ENCODE measurements around the gene PDE6A.
"Not testable (repeated sequence)": the region's sequence is repeated elsewhere in the genome, so short reads cannot be mapped to it uniquely, and the experiment has no call there.

Gene PDE6A

GRCh38 chr5:149879593-149879992 is 65.0 kb downstream of the PDE6A start:
- H3K4me3 ChIP-seq (ENCODE audit: low read depth, low read length); H3K4me1 ChIP-seq (ENCODE audit: control insufficient read depth, insufficient read depth, low read length); H3K36me3 ChIP-seq (ENCODE audit: control insufficient read depth in 2 of 2, insufficient read depth in 1 of 2, low read length in 2 of 2); POLR2A ChIA-PET; H3K27ac ChIP-seq (ENCODE audit: extremely low read depth, low read depth, low read length); H3K9me3 ChIP-seq (ENCODE audit: control insufficient read depth, insufficient read depth, low read depth, low read length): not testable (repeated sequence)
- peak; percentile 81 for TF ChIP-seq ZNF146 (tag by site-specific recombination; IDR thresholded peaks at IDR 0.05)
- CTCF ChIA-PET = interaction anchor here (0.5 to 1.7 kb wide), 4 partner anchors 26 to 250 kb away, joined by 3 to 7 read pairs (median 4); no protein-coding TSS in a partner anchor

- CTCF ChIA-PET = interaction anchor here (0.9 to 1.7 kb wide), 2 partner anchors 25 to 44 kb away, joined by 4 to 7 read pairs; no protein-coding TSS in a partner anchor
Measured at GRCh38 chr5:149878371-149878770, 66.2 kb downstream of the PDE6A start.

GRCh38 chr5:149873896-149874295 is 70.7 kb downstream of the PDE6A start:
- Histone ChIP-seq H3K9me3 (ENCODE audit: control insufficient read depth, insufficient read depth, low read depth, low read length) (no peaks in the 10 kb centered on the region), H3K4me3 (ENCODE audit: low read depth, low read length) (no peak overlapping the region), H3K4me1 (ENCODE audit: control insufficient read depth, insufficient read depth, low read length) (no peaks in the 10 kb centered on the region), H3K27ac (ENCODE audit: extremely low read depth, low read depth, low read length) (no peak overlapping the region), H3K36me3 (ENCODE audit: control insufficient read depth in 2 of 2, insufficient read depth in 1 of 2, low read length in 2 of 2) (no peaks in the 10 kb centered on the region)
- TF ChIP-seq ZBTB48 (tag by site-specific recombination; IDR thresholded peaks at IDR 0.05) = no peak
- no peak for TF ChIP-seq ZNF548 (tag by site-specific recombination; IDR thresholded peaks at IDR 0.05)
- no peak for TF ChIP-seq ZSCAN16 (tag by site-specific recombination; IDR thresholded peaks at IDR 0.05)
- no peak for TF ChIP-seq ZNF324 (tag by site-specific recombination; IDR thresholded peaks at IDR 0.05)
- TF ChIP-seq ZNF843 (tag by site-specific recombination; IDR thresholded peaks at IDR 0.05) = no peak
- TF ChIP-seq ZNF624 (tag by site-specific recombination; IDR thresholded peaks at IDR 0.05) = no peak
- TF ChIP-seq AEBP2 (tag by site-specific recombination; IDR thresholded peaks at IDR 0.05; ENCODE audit: borderline replicate concordance) = no peak
- no peak for TF ChIP-seq ZNF391 (tag by site-specific recombination; IDR thresholded peaks at IDR 0.05; ENCODE audit: borderline replicate concordance, low read depth)
- TF ChIP-seq PRDM6 (tag by site-specific recombination; IDR thresholded peaks at IDR 0.05) = no peak
- CTCF ChIA-PET = interaction anchor here (0.8 to 1.5 kb wide), 4 partner anchors 21 to 237 kb away, joined by 3 to 10 read pairs (median 6); no protein-coding TSS in a partner anchor
- POLR2A ChIA-PET = interaction anchor here (1.1 kb wide), 1 partner anchor 86 kb away, joined by 5 read pairs; the partner anchor contains the start of gene SLC26A2

More at GRCh38 chr5:149878371-149878770, 66.2 kb downstream of the PDE6A start:
- TF ChIP-seq ZNF211 (tag by site-specific recombination; IDR thresholded peaks at IDR 0.05; ENCODE audit: low read depth) = no peak
- TF ChIP-seq ZNF626 (tag by site-specific recombination; IDR thresholded peaks at IDR 0.05) = no peak
- no peak for TF ChIP-seq ZBTB1 (tag by site-specific recombination; IDR thresholded peaks at IDR 0.05)
- TF ChIP-seq ZNF830 (tag by site-specific recombination; IDR thresholded peaks at IDR 0.05; ENCODE audit: low read depth) = no peak
- TF ChIP-seq ATF2 (tag by site-specific recombination; IDR thresholded peaks at IDR 0.05; ENCODE audit: low read depth) = no peak
- no peak for TF ChIP-seq ZNF302 (tag by site-specific recombination; IDR thresholded peaks at IDR 0.05; ENCODE audit: low read depth)
- TF ChIP-seq ZBTB17 (tag by site-specific recombination; IDR thresholded peaks at IDR 0.05) = peak; percentile 43; the same call in 1 of the 2 replicates
- H3K4me3 ChIP-seq (ENCODE audit: low read depth, low read length) = no peak overlapping the region
- no peaks in the 10 kb centered on the region for H3K36me3 ChIP-seq (ENCODE audit: control insufficient read depth in 2 of 2, insufficient read depth in 1 of 2, low read length in 2 of 2)
- H3K9me3 ChIP-seq (ENCODE audit: control insufficient read depth, insufficient read depth, low read depth, low read length) = no peaks in the 10 kb centered on the region
- no peaks in the 10 kb centered on the region for H3K4me1 ChIP-seq (ENCODE audit: control insufficient read depth, insufficient read depth, low read length)
- POLR2A ChIA-PET = no interaction called here
- no peak overlapping the region for H3K27ac ChIP-seq (ENCODE audit: extremely low read depth, low read depth, low read length)

All from HEK293 (cell line).